ENCODE data around the gene IL17REL. TPM values are rescaled to one million over a fixed set of nuclear protein-coding genes. Genes with fewer than 3 reads are reported as not detected.

Gene IL17REL
- total RNA-seq, 4 donors from 2014 or later = not detected

DNA sequence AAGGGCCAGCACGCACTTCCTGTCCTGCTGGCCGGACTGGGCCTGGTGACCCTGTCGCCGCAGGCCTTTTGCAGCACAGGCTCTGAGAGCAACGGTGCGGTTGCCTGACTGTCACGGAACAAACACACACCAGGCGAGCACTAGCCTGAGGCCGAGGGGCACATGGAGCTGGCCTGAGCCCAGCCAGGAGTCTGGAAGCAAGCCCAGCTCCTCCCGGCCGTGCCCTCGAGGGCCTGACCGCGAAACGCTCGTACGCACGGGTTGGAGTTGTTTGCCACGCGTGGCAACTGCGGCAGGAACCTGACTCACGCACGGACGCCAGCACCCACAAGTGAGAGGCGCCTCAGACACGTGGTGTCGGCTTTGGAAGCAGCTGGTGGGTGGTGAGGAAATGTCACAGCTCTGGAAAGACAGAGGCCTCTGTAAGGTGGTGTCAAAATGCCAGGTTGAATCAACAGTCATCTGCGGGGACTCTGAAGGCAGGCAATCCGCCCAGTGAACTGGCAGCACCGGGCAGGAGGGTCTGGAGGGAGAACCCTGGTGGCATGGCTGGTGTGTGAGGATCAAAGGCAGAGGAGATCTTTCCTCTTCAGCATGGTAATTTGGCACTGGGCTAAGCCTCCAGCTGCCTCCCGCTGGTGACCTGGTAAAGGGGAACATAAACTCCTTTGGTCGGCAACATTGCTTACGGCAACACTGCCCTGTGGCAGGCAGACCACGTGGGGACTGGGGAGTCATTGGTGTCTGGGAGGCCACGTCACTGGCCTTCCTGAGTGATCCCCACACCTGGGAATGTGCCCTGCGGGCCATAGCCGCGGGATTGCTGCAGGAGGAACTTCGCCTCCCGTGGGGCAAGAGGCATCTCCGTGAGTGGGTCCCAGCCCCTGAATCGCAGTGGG is 15.3 kb upstream of the IL17REL start:
- TF ChIP-seq, protein P1, sequence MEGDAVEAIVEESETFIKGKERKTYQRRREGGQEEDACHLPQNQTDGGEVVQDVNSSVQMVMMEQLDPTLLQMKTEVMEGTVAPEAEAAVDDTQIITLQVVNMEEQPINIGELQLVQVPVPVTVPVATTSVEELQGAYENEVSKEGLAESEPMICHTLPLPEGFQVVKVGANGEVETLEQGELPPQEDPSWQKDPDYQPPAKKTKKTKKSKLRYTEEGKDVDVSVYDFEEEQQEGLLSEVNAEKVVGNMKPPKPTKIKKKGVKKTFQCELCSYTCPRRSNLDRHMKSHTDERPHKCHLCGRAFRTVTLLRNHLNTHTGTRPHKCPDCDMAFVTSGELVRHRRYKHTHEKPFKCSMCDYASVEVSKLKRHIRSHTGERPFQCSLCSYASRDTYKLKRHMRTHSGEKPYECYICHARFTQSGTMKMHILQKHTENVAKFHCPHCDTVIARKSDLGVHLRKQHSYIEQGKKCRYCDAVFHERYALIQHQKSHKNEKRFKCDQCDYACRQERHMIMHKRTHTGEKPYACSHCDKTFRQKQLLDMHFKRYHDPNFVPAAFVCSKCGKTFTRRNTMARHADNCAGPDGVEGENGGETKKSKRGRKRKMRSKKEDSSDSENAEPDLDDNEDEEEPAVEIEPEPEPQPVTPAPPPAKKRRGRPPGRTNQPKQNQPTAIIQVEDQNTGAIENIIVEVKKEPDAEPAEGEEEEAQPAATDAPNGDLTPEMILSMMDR (IDR thresholded peaks at IDR 0.05) = no peak
- DNase-seq (ENCODE audit: low spot score) (no peak), ATAC-seq (ENCODE audit: low FRiP score) (no peak)

DNA sequence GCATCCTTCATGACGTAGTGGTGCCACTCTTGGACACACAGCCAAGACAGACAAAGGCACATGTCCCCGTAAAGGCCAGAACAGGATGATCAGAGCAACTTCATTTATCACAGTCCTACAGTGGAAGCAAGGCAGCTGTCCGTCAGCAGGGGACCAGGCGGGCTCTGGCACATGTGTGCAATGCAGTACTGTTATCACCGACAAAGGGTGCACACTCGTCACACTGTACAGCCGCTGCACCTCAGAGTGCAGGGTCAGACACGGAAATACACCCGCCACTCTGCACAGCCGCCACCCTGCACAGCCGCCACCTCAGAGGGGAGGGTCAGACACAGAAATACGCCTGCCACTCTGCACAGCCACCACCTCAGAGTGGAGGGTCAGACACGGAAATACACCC is 13.4 kb upstream of the IL17REL start:
- no peak for ATAC-seq (ENCODE audit: low FRiP score)
- TF ChIP-seq, protein P1 (IDR thresholded peaks at IDR 0.05) = no peak
- no peak for DNase-seq (ENCODE audit: low spot score)

GRCh38 chr22:50022171-50022819 is 9.7 kb upstream of the IL17REL start:
- DNase-seq (ENCODE audit: low spot score) = no peak
- TF ChIP-seq, protein P1 (IDR thresholded peaks at IDR 0.05) = no peak
- no peak for ATAC-seq (ENCODE audit: low FRiP score)

DNA sequence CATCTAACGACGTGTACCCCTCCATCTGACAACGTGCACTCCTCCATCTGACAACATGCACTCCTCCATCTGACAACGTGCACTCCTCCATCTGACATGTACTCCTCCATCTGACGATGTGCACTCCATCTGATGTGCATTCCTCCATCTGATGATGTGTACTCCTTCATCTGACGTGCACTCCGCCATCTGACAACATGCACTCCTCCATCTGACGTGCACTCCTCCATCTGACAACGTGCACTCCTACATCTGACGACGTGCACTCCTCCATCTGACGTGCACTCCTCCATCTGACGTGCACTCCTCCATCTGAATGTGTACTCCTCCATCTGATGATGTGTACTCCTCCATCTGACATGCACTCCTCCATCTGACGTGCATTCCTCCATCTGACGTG is 8.0 kb upstream of the IL17REL start:
- DNase-seq (ENCODE audit: low spot score) (no peak), ATAC-seq (ENCODE audit: low FRiP score) (no peak)
- TF ChIP-seq, protein P1 (IDR thresholded peaks at IDR 0.05) = no peak

GRCh38 chr22:50019316-50019715 is 6.8 kb upstream of the IL17REL start:
- peak; percentile 13 for ATAC-seq (ENCODE audit: low FRiP score)
- DNase-seq (ENCODE audit: low spot score) = no peak
- TF ChIP-seq, protein P1 (IDR thresholded peaks at IDR 0.05) = no peak

GRCh38 chr22:50018608-50019285 is 6.2 kb upstream of the IL17REL start:
- DNase-seq (ENCODE audit: low spot score) (no peak), ATAC-seq (ENCODE audit: low FRiP score) (no peak)
- TF ChIP-seq, protein P1 (IDR thresholded peaks at IDR 0.05) = no peak

Measured in omental fat pad (tissue), 4 donors.